Superior temporal gyrus (tissue), 1 donor: ENCODE data around the gene ADAM11.
"Not testable (repeated sequence)": the region's sequence is repeated elsewhere in the genome, so short reads cannot be mapped to it uniquely, and the experiment has no call there.

Source experiments
- DNase-seq: peaks from one replicate; pipeline ENCODE4 v3.0.0-alpha.2; 2016; ENCODE audit errors: extremely low spot score

The ADAM11 gene

GRCh38 chr17:44758414-44759085 is at the start of gene ADAM11:
Gene ADAM11, plus strand, starts transcription at chr17:44758988. Its CDS starts 212 bp downstream, at chr17:44759200.
- DNase-seq: no peak

- no peak for DNase-seq
Observed at GRCh38 chr17:44719444-44719843, 39.3 kb upstream of the ADAM11 start.

GRCh38 chr17:44722254-44722653 is 36.5 kb upstream of the ADAM11 start:
- no peak for DNase-seq

- DNase-seq: not testable (repeated sequence)
Observed at GRCh38 chr17:44726121-44726520, 32.7 kb upstream of the ADAM11 start.

- no peak for DNase-seq
Observed at GRCh38 chr17:44733753-44734152, 25.0 kb upstream of the ADAM11 start.

- no peak for DNase-seq
Observed at GRCh38 chr17:44734272-44734671, 24.5 kb upstream of the ADAM11 start.

GRCh38 chr17:44736551-44737240 is 22.1 kb upstream of the ADAM11 start:
- no peak for DNase-seq

- DNase-seq: no peak
Observed at GRCh38 chr17:44738214-44738906, 20.4 kb upstream of the ADAM11 start.

GRCh38 chr17:44741316-44741715 is 17.5 kb upstream of the ADAM11 start:
- DNase-seq: no peak

GRCh38 chr17:44745301-44745700 is 13.5 kb upstream of the ADAM11 start:
- no peak for DNase-seq

- DNase-seq: not testable (repeated sequence)
Observed at GRCh38 chr17:44745738-44746137, 13.1 kb upstream of the ADAM11 start.

- no peak for DNase-seq
Observed at GRCh38 chr17:44747566-44747965, 11.2 kb upstream of the ADAM11 start.

GRCh38 chr17:44749076-44749979 is 9.5 kb upstream of the ADAM11 start:
- no peak for DNase-seq

GRCh38 chr17:44749980-44750318 is 8.8 kb upstream of the ADAM11 start:
- no peak for DNase-seq

GRCh38 chr17:44751331-44751730 is 7.5 kb upstream of the ADAM11 start:
- no peak for DNase-seq

GRCh38 chr17:44751806-44752205 is 7.0 kb upstream of the ADAM11 start:
- no peak for DNase-seq

- no peak for DNase-seq
Observed at GRCh38 chr17:44752953-44753861, 5.6 kb upstream of the ADAM11 start.

GRCh38 chr17:44754276-44754675 is 4.5 kb upstream of the ADAM11 start:
- DNase-seq: no peak

- DNase-seq: not testable (repeated sequence)
Observed at GRCh38 chr17:44755180-44755579, 3.6 kb upstream of the ADAM11 start.

- DNase-seq: no peak
Observed at GRCh38 chr17:44757045-44757917, 1.5 kb upstream of the ADAM11 start.
